ENCODE measurements around the gene RPL15.
"Not testable (repeated sequence)": the region's sequence is repeated elsewhere in the genome, so short reads cannot be mapped to it uniquely, and the experiment has no call there.

RPL15 gene

DNA sequence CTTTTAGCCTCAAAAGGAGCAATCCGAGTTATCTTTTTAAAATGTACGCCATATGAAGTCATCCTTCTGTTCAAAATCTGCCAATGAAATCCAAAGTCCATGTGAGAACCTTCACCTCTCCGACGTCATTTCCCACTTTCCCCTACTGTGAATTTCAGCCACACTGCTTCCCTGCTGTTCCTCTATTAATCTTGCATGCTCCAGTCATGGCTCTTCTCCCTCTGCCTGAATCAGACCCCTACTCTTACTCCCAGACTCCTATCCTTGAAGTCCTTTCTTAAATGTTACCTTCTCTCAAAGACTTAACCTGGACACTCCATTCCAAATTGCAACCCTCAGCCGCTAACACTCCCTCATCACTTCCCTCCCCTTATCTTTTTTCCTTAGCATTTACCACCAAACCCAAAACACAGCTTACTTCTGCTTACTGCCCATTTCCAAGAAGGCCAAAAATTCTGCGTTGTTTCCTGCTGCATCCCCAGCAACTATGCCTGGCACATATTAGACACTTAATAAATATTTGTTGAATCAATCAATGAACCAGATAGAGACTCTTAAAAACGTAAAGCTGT lies 1.3 kb upstream of the RPL15 start:
- TF ChIP-seq ZFP30 (CRISPR knock-in tag; IDR thresholded peaks at IDR 0.05), result no peak
- TF ChIP-seq, protein P1, sequence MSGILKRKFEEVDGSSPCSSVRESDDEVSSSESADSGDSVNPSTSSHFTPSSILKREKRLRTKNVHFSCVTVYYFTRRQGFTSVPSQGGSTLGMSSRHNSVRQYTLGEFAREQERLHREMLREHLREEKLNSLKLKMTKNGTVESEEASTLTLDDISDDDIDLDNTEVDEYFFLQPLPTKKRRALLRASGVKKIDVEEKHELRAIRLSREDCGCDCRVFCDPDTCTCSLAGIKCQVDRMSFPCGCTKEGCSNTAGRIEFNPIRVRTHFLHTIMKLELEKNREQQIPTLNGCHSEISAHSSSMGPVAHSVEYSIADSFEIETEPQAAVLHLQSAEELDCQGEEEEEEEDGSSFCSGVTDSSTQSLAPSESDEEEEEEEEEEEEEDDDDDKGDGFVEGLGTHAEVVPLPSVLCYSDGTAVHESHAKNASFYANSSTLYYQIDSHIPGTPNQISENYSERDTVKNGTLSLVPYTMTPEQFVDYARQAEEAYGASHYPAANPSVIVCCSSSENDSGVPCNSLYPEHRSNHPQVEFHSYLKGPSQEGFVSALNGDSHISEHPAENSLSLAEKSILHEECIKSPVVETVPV (CRISPR knock-in tag; IDR thresholded peaks at IDR 0.05), result no peak
- ATAC-seq, result peak; percentile 6

GRCh38 chr3:23916152-23916885 lies 613 bp upstream of the RPL15 start:
- TF ChIP-seq ZFP3 (CRISPR knock-in tag; IDR thresholded peaks at IDR 0.05) (peak; percentile 12; the same call in 1 of the 2 replicates), GLIS3 (CRISPR knock-in tag; IDR thresholded peaks at IDR 0.05) (no peak), TSHZ2 (CRISPR knock-in tag; IDR thresholded peaks at IDR 0.05) (0 out of 2 replicates have a peak, but pooled peaks have one; percentile 17), OSR1 (CRISPR knock-in tag; IDR thresholded peaks at IDR 0.05) (no peak)
- ATAC-seq, result peak; percentile 70

DNA sequence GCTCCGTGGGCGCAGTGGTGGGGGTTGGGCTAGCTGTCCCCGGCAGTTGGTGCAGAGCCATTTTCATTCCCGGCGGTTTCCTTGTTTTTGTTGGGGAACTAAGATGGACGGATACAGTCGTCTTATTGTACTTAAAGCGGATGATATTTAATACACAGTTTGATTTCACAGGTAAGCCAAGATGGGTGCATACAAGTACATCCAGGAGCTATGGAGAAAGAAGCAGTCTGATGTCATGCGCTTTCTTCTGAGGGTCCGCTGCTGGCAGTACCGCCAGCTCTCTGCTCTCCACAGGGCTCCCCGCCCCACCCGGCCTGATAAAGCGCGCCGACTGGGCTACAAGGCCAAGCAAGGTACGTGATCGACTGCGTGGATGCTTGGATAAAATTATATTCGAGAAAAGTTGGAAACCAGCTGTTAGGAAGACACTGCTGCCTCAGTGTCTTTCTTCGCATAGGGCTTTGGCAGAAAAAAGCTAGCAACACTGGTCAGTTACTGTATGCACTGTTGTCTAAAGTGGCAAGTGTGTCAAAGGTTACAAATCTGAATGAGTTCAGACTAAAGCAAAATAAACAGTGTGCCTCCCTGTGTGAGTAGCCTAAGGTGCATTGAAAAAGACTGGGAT lies 859 bp downstream of the RPL15 start:
- peak; percentile 32; the same call in 2 of the 3 replicates for ATAC-seq

DNA sequence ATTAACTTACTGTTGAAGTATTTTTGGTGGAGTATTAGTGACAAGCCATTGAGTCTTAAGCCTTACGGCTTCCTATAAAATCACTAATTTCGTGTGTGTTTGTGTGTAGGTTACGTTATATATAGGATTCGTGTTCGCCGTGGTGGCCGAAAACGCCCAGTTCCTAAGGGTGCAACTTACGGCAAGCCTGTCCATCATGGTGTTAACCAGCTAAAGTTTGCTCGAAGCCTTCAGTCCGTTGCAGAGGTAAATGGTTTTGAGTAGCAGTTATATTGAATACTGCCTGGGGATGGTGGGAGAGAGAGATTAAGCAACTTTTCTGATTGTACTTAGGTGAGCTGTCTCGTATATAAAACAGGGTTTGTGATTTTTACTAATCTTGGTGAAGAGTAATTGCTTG lies 1.4 kb downstream of the RPL15 start:
- not testable (repeated sequence) for ATAC-seq

- ATAC-seq, result no peak
- TF ChIP-seq ZNF565 (CRISPR knock-in tag; conservative IDR thresholded peaks at IDR 0.05; ENCODE audit: low read depth) (no peak), BACH2 (CRISPR knock-in tag; IDR thresholded peaks at IDR 0.05; ENCODE audit: borderline replicate concordance) (no peak), SNAI2 (CRISPR knock-in tag; IDR thresholded peaks at IDR 0.05) (no peak), GLIS3 (CRISPR knock-in tag; IDR thresholded peaks at IDR 0.05) (no peak), ZNF8 (CRISPR knock-in tag; IDR thresholded peaks at IDR 0.05) (no peak), POU6F1 (CRISPR knock-in tag; IDR thresholded peaks at IDR 0.05; ENCODE audit: borderline replicate concordance, low read depth) (no peak), ZC3H10 (CRISPR knock-in tag; IDR thresholded peaks at IDR 0.05) (no peak), OSR1 (CRISPR knock-in tag; IDR thresholded peaks at IDR 0.05) (no peak), ZFP30 (CRISPR knock-in tag; IDR thresholded peaks at IDR 0.05) (no peak)
These were observed 2.7 kb downstream of the RPL15 start for GRCh38 chr3:23919628-23920027.

GRCh38 chr3:23920151-23920655 lies 3.3 kb downstream of the RPL15 start:
- TF ChIP-seq ZC3H10 (CRISPR knock-in tag; IDR thresholded peaks at IDR 0.05), result no peak
- TF ChIP-seq GLIS3 (CRISPR knock-in tag; IDR thresholded peaks at IDR 0.05), result 0 out of 2 replicates have a peak, but pooled peaks have one; percentile 57
- no peak for TF ChIP-seq TOX (CRISPR knock-in tag; IDR thresholded peaks at IDR 0.05; ENCODE audit: borderline replicate concordance)
- no peak for ATAC-seq

DNA sequence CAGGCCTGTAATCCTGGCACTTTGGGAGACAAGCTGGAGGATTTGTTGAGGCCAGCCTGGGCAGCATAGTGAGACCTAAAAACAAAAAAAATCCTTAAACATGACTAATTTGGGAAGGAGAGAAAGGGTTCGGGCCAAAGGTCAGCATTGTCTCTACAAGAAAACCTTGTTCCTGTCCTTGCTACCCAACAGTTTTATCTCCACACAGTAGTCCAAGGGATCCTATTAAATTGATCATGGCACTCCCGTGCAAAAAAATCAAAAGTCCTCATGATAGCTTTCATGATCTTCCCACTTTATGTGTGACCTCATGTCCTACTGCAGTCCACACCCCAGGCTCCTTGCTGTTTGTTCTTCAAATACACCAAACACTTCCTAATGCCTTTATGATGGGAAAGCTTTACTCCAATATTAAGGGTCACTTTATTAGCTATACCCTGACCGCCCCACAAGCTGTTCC lies 4.2 kb downstream of the RPL15 start:
- no peak for ATAC-seq
- TF ChIP-seq ZNF565 (CRISPR knock-in tag; conservative IDR thresholded peaks at IDR 0.05; ENCODE audit: low read depth) (0 out of 2 replicates have a peak, but pooled peaks have one; percentile 51), ZNF70 (CRISPR knock-in tag; IDR thresholded peaks at IDR 0.05) (no peak), ZFP30 (CRISPR knock-in tag; IDR thresholded peaks at IDR 0.05) (no peak), POU6F1 (CRISPR knock-in tag; IDR thresholded peaks at IDR 0.05; ENCODE audit: borderline replicate concordance, low read depth) (peak; percentile 46; the same call in 1 of the 2 replicates)
- TF ChIP-seq, protein P1 (CRISPR knock-in tag; IDR thresholded peaks at IDR 0.05), result 0 out of 2 replicates have a peak, but pooled peaks have one; percentile 22
- TF ChIP-seq, protein P2, sequence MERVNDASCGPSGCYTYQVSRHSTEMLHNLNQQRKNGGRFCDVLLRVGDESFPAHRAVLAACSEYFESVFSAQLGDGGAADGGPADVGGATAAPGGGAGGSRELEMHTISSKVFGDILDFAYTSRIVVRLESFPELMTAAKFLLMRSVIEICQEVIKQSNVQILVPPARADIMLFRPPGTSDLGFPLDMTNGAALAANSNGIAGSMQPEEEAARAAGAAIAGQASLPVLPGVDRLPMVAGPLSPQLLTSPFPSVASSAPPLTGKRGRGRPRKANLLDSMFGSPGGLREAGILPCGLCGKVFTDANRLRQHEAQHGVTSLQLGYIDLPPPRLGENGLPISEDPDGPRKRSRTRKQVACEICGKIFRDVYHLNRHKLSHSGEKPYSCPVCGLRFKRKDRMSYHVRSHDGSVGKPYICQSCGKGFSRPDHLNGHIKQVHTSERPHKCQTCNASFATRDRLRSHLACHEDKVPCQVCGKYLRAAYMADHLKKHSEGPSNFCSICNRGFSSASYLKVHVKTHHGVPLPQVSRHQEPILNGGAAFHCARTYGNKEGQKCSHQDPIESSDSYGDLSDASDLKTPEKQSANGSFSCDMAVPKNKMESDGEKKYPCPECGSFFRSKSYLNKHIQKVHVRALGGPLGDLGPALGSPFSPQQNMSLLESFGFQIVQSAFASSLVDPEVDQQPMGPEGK (CRISPR knock-in tag; IDR thresholded peaks at IDR 0.05; ENCODE audit: borderline replicate concordance), result peak; percentile 48; the same call in 1 of the 2 replicates
